H9 (cell line): Measurements from ENCODE around the gene SIAH2. TPM values are rescaled to one million over a fixed set of nuclear protein-coding genes. Genes with fewer than 3 reads are reported as not detected.

ENCODE experiments used
- DNase-seq: peaks from one replicate; pipeline ENCODE4 v3.0.0-alpha.2; 2017
- H2AFZ ChIP-seq: one replicate; pipeline ENCODE4 v1.6.1; 2013; ENCODE audit warnings: mild to moderate bottlenecking, low read length, control low read depth, moderate library complexity
- H2AK5ac ChIP-seq: 2 replicates; pipeline ENCODE4 v1.6.1; 2013; ENCODE audit warnings: low read length, control low read depth, mixed read lengths; ENCODE audit not compliant: insufficient read length
- H2BK120ac ChIP-seq: one replicate; pipeline ENCODE4 v1.6.1; 2013; ENCODE audit warnings: low read depth, mild to moderate bottlenecking, low read length, control low read depth, inconsistent platforms; ENCODE audit not compliant: poor library complexity, severe bottlenecking
- H2BK12ac ChIP-seq: 2 replicates; pipeline ENCODE4 v1.6.1; 2013; ENCODE audit warnings: low read length, control low read depth, mixed read lengths, low read depth; ENCODE audit not compliant: insufficient read length
- H2BK15ac ChIP-seq: 2 replicates; pipeline ENCODE4 v1.6.1; 2013; ENCODE audit warnings: low read depth, low read length, control low read depth
- H2BK20ac ChIP-seq: one replicate; pipeline ENCODE4 v1.6.1; 2013; ENCODE audit warnings: low read depth, mild to moderate bottlenecking, low read length, control low read depth, inconsistent platforms; ENCODE audit not compliant: poor library complexity, severe bottlenecking
- H2BK5ac ChIP-seq: 2 replicates; pipeline ENCODE4 v1.6.1; 2013; ENCODE audit warnings: low read length, control low read depth, mixed read lengths; ENCODE audit not compliant: insufficient read length
- H3K14ac ChIP-seq: 2 replicates; pipeline ENCODE4 v1.6.1; 2013; ENCODE audit warnings: low read length, control low read depth; ENCODE audit not compliant: insufficient read depth
- H3K18ac ChIP-seq: 2 replicates; pipeline ENCODE4 v1.6.1; 2013; ENCODE audit warnings: low read depth, mild to moderate bottlenecking, mixed read lengths, low read length, control low read depth; ENCODE audit not compliant: insufficient read length
- H3K23ac ChIP-seq: 2 replicates; pipeline ENCODE4 v1.6.1; 2013; ENCODE audit warnings: low read length, control low read depth, mixed read lengths, low read depth; ENCODE audit not compliant: insufficient read length
- H3K23me2 ChIP-seq: 2 replicates; pipeline ENCODE4 v1.6.1; 2013; ENCODE audit warnings: low read depth, mild to moderate bottlenecking, mixed read lengths, low read length, control low read depth; ENCODE audit not compliant: insufficient read length, poor library complexity, severe bottlenecking
- H3K27ac ChIP-seq: 2 replicates; pipeline ENCODE4 v1.5.1; 2013; ENCODE audit warnings: low read length, control low read depth, mixed read lengths, low read depth; ENCODE audit not compliant: insufficient read length
- H3K27me3 ChIP-seq: 2 replicates; pipeline ENCODE4 v1.6.1; 2013; ENCODE audit warnings: low read length, control low read depth, inconsistent platforms; ENCODE audit not compliant: insufficient read depth
- H3K4ac ChIP-seq: 2 replicates; pipeline ENCODE4 v1.6.1; 2013; ENCODE audit warnings: low read depth, mild to moderate bottlenecking, control low read depth, inconsistent platforms, low read length, moderate library complexity
- H3K4me1 ChIP-seq: 2 replicates; pipeline ENCODE4 v1.6.1; 2013; ENCODE audit warnings: low read length, control low read depth, inconsistent platforms; ENCODE audit not compliant: insufficient read depth
- H3K4me2 ChIP-seq: 2 replicates; pipeline ENCODE4 v1.6.1; 2013; ENCODE audit warnings: low read length, control low read depth, mixed read lengths; ENCODE audit not compliant: insufficient read length, insufficient read depth
- H3K56ac ChIP-seq: 2 replicates; pipeline ENCODE4 v1.6.1; 2013; ENCODE audit warnings: low read depth, mild to moderate bottlenecking, mixed read lengths, low read length, control low read depth; ENCODE audit not compliant: insufficient read length
- H3K79me1 ChIP-seq: 2 replicates; pipeline ENCODE4 v1.6.1; 2013; ENCODE audit warnings: low read depth, mild to moderate bottlenecking, moderate library complexity, low read length, control low read depth, inconsistent platforms; ENCODE audit not compliant: insufficient read depth, poor library complexity, severe bottlenecking
- H3K79me2 ChIP-seq: 2 replicates; pipeline ENCODE4 v1.6.1; 2013; ENCODE audit warnings: low read length, control low read depth, inconsistent platforms; ENCODE audit not compliant: insufficient read depth
- H3K9ac ChIP-seq: 2 replicates; pipeline ENCODE4 v1.6.1; 2013; ENCODE audit warnings: low read length, control low read depth, mixed read lengths; ENCODE audit not compliant: insufficient read length; ENCODE audit errors: extremely low read depth
- H3K9me3 ChIP-seq: one replicate; pipeline ENCODE4 v1.6.1; 2013; ENCODE audit warnings: low read depth, low read length, inconsistent platforms; ENCODE audit not compliant: control insufficient read depth
- H3T11ph ChIP-seq: one replicate; pipeline ENCODE4 v1.6.1; 2013; ENCODE audit warnings: mild to moderate bottlenecking, low read length, control low read depth, inconsistent platforms
- H4K20me1 ChIP-seq: one replicate; pipeline ENCODE4 v1.6.1; 2013; ENCODE audit not compliant: control insufficient read depth, insufficient read length, insufficient read depth
- H4K5ac ChIP-seq: 2 replicates; pipeline ENCODE4 v1.6.1; 2013; ENCODE audit warnings: low read depth, mild to moderate bottlenecking, mixed read lengths, low read length, control low read depth; ENCODE audit not compliant: insufficient read length
- H4K8ac ChIP-seq: replicated peaks from 2 replicates; pipeline ENCODE4 v1.6.1; 2013; ENCODE audit warnings: low read length, control low read depth, mixed read lengths, low read depth; ENCODE audit not compliant: insufficient read length
- H4K91ac ChIP-seq: 2 replicates; pipeline ENCODE4 v1.6.1; 2013; ENCODE audit warnings: low read depth, mild to moderate bottlenecking, moderate library complexity, mixed read lengths, low read length, control low read depth; ENCODE audit not compliant: insufficient read length
- H3K27ac Mint-ChIP-seq, 3 experiments: 2 replicates in 2 of 3; 3 replicates in 1 of 3; pipeline ENCODE4 v1.8.0; 2020 to 2021; ENCODE audit warnings: mixed read lengths in 3 of 3, mild to moderate bottlenecking in 1 of 3, moderate library complexity in 1 of 3
- H3K27me3 Mint-ChIP-seq: 2 replicates; pipeline ENCODE4 v1.8.0; 2021; ENCODE audit warnings: low read depth, mild to moderate bottlenecking, moderate library complexity, mixed read lengths
- H3K36me3 Mint-ChIP-seq, 3 experiments: 2 replicates in 2 of 3; 3 replicates in 1 of 3; pipeline ENCODE4 v1.8.0; 2020 to 2021; ENCODE audit warnings: low read depth in 3 of 3, mixed read lengths in 3 of 3; ENCODE audit not compliant: insufficient read depth in 1 of 3
- H3K4me1 Mint-ChIP-seq, 2 experiments: 2 replicates each; pipeline ENCODE4 v1.8.0; 2020; ENCODE audit warnings: mixed read lengths in 2 of 2
- H3K4me3 Mint-ChIP-seq, 2 experiments: 2 replicates in 1 of 2; 3 replicates in 1 of 2; pipeline ENCODE4 v1.8.0; 2020 to 2021; ENCODE audit warnings: mild to moderate bottlenecking in 2 of 2, mixed read lengths in 2 of 2, moderate library complexity in 1 of 2
- H3K9me3 Mint-ChIP-seq, 2 experiments: 2 replicates in 1 of 2; 3 replicates in 1 of 2; pipeline ENCODE4 v1.8.0; 2020; ENCODE audit warnings: mild to moderate bottlenecking in 2 of 2, mixed read lengths in 2 of 2, moderate library complexity in 1 of 2
- CTCF ChIP-seq: fragments of 200-600 bp; sonication (generic); conservative IDR thresholded peaks from 3 replicates; pipeline ENCODE4 v1.8.0; 2021; ENCODE audit warnings: antibody characterized with exemption, mild to moderate bottlenecking
- WGBS: extraction: QIAGEN DNeasy Blood & Tissue Kit; methylation state at CpG from one replicate; pipeline ENCODE4 v1.1.7; 2013; ENCODE audit warnings: missing lambda C conversion rate, low lambda C conversion rate, mixed read lengths; ENCODE audit not compliant: insufficient read length; ENCODE audit errors: extremely low coverage; 5-methylcytosine and 5-hydroxymethylcytosine counted together
- total RNA-seq: library from RNA; stranded (reverse); gene quantifications from 2 replicates; pipeline ENCODE4 v1.2.1, GENCODE V29; 2021

SIAH2 gene
- total RNA-seq, 1 experiment from 2014 or later = 17.4 TPM

GRCh38 chr3:150722267-150722666 lies 40.7 kb downstream of the SIAH2 start:
- Histone ChIP-seq H2BK12ac (no peak overlapping the region), H3K4ac (no peak overlapping the region), H3T11ph (no peak overlapping the region), H2BK120ac (no peak overlapping the region), H3K23me2 (no peaks in the 10 kb centered on the region), H4K91ac (no peak overlapping the region), H3K9ac (no peak overlapping the region), H3K4me2 (no peak overlapping the region), H3K27ac (no peak overlapping the region), H2BK20ac (no peak overlapping the region), H3K79me1 (no peaks in the 10 kb centered on the region), H3K56ac (no peak overlapping the region), H3K23ac (no peak overlapping the region), H3K27me3 (no peaks in the 10 kb centered on the region), H3K18ac (no peak overlapping the region), H2BK5ac (no peak overlapping the region), H4K8ac (no peak overlapping the region), H3K9me3 (no peaks in the 10 kb centered on the region), H3K79me2 (no peaks in the 10 kb centered on the region), H2AK5ac (no peak overlapping the region), H4K20me1 (no peaks in the 10 kb centered on the region), H3K4me1 (no peaks in the 10 kb centered on the region), H2BK15ac (no peak overlapping the region), H2AFZ (no peak overlapping the region), H4K5ac (no peak overlapping the region), H3K14ac (no peak overlapping the region)
- no CpG with 5 or more reads among the region's 3 CpGs for WGBS
- H3K4me1 Mint-ChIP-seq = peaks cover 0 to under 1% of the 10 kb centered on the region in 2 experiments; a peak in 1 of 4 replicates
- peaks cover 0 to under 1% of the 10 kb centered on the region in 2 experiments; a peak in 1 of 5 replicates for H3K9me3 Mint-ChIP-seq
- no peak overlapping the region for H3K27ac Mint-ChIP-seq
- no peaks in the 10 kb centered on the region for H3K27me3 Mint-ChIP-seq
- peaks cover 0 to under 1% (median 0%) of the 10 kb centered on the region in 3 experiments; a peak in 2 of 7 replicates for H3K36me3 Mint-ChIP-seq
- DNase-seq = no peak
- no peak overlapping the region for H3K4me3 Mint-ChIP-seq
- no peak for TF ChIP-seq CTCF
